HepG2 (cell line): ENCODE data around the gene MBD5. TPM values are rescaled to one million over a fixed set of nuclear protein-coding genes. Genes with fewer than 3 reads are reported as not detected.

Experiments
- FOXC1 ChIP-seq: sonication (generic); formaldehyde crosslinking; IDR thresholded peaks from 2 replicates; pipeline ENCODE4 v1.8.0; 2022; ENCODE audit warnings: mild to moderate bottlenecking, missing genetic modification reagents, borderline replicate concordance
- IKZF5 ChIP-seq: IDR thresholded peaks from 2 replicates; pipeline ENCODE4 v1.6.1; 2018; ENCODE audit warnings: missing genetic modification reagents, mild to moderate bottlenecking, missing compliant biosample characterization
- THAP7 ChIP-seq: sonication (generic); formaldehyde crosslinking; IDR thresholded peaks from 2 replicates; pipeline ENCODE4 v1.8.1; 2023; ENCODE audit warnings: mild to moderate bottlenecking, missing genetic modification reagents
- polyA plus RNA-seq, 8 experiments: library from polyadenylated mRNA; depleted of rRNA in 3 of 8; stranded (reverse) in 7 of 8; unstranded in 1 of 8; fragments of >200 nt; fragmentation: Illumina TruSeq in 4 of 8; extraction: Trizol in 4 of 8; gene quantifications; 2 replicates each; pipeline versions ENCODE4 v1.2.1 to v1.2.3, GENCODE V29; 2011 to 2016; ENCODE audit warnings: low read depth in 4 of 8, missing spikeins in 1 of 8, mixed read lengths in 1 of 8; ENCODE audit not compliant: insufficient read depth in 1 of 8
- total RNA-seq, 5 experiments: library from RNA; depleted of rRNA; stranded (reverse); fragments of >200 nt; fragmentation: Illumina TruSeq; extraction: Trizol; gene quantifications; 2 replicates each; pipeline ENCODE4 v1.2.3, GENCODE V29; 2016; ENCODE audit warnings: low read depth in 1 of 5
- TF ChIP-seq, protein P1 (sequence below): sonication (generic); formaldehyde crosslinking; IDR thresholded peaks from 2 replicates; pipeline ENCODE4 v1.8.1; 2023; ENCODE audit warnings: mild to moderate bottlenecking, missing genetic modification reagents
- TF ChIP-seq, protein P2 (sequence below): IDR thresholded peaks from 2 replicates; pipeline ENCODE4 v1.6.1; 2016; ENCODE audit warnings: mild to moderate bottlenecking
- TF ChIP-seq, protein P3 (sequence below): sonication (generic); formaldehyde crosslinking; IDR thresholded peaks from 2 replicates; pipeline ENCODE4 v1.9.0; 2022; ENCODE audit warnings: missing genetic modification reagents, mild to moderate bottlenecking, borderline replicate concordance

MBD5 gene
- total and polyA plus RNA-seq, 2 of the 13 experiments (the other 11 are each of a cell fraction or from before 2014, with no cell fraction given), result 13.5 to 26.4 TPM

GRCh38 chr2:148006249-148007007 is 14.5 kb upstream of the MBD5 start (continued):
- TF ChIP-seq, protein P1, sequence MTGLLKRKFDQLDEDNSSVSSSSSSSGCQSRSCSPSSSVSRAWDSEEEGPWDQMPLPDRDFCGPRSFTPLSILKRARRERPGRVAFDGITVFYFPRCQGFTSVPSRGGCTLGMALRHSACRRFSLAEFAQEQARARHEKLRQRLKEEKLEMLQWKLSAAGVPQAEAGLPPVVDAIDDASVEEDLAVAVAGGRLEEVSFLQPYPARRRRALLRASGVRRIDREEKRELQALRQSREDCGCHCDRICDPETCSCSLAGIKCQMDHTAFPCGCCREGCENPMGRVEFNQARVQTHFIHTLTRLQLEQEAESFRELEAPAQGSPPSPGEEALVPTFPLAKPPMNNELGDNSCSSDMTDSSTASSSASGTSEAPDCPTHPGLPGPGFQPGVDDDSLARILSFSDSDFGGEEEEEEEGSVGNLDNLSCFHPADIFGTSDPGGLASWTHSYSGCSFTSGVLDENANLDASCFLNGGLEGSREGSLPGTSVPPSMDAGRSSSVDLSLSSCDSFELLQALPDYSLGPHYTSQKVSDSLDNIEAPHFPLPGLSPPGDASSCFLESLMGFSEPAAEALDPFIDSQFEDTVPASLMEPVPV, result no peak
- no peak for TF ChIP-seq IKZF5 (CRISPR knock-in tag)
- TF ChIP-seq, protein P2, sequence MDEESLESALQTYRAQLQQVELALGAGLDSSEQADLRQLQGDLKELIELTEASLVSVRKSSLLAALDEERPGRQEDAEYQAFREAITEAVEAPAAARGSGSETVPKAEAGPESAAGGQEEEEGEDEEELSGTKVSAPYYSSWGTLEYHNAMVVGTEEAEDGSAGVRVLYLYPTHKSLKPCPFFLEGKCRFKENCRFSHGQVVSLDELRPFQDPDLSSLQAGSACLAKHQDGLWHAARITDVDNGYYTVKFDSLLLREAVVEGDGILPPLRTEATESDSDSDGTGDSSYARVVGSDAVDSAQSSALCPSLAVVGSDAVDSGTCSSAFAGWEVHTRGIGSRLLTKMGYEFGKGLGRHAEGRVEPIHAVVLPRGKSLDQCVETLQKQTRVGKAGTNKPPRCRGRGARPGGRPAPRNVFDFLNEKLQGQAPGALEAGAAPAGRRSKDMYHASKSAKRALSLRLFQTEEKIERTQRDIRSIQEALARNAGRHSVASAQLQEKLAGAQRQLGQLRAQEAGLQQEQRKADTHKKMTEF, result no peak
- TF ChIP-seq, protein P3, sequence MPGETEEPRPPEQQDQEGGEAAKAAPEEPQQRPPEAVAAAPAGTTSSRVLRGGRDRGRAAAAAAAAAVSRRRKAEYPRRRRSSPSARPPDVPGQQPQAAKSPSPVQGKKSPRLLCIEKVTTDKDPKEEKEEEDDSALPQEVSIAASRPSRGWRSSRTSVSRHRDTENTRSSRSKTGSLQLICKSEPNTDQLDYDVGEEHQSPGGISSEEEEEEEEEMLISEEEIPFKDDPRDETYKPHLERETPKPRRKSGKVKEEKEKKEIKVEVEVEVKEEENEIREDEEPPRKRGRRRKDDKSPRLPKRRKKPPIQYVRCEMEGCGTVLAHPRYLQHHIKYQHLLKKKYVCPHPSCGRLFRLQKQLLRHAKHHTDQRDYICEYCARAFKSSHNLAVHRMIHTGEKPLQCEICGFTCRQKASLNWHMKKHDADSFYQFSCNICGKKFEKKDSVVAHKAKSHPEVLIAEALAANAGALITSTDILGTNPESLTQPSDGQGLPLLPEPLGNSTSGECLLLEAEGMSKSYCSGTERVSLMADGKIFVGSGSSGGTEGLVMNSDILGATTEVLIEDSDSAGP, result no peak
- 0 out of 2 replicates have a peak, but pooled peaks have one; percentile 18 for TF ChIP-seq THAP7 (CRISPR knock-in tag)
- no peak for TF ChIP-seq FOXC1 (CRISPR knock-in tag)
- TF ChIP-seq, all 625 proteins: peak for 2
